ENCODE data around the gene GCFC2.

DNA sequence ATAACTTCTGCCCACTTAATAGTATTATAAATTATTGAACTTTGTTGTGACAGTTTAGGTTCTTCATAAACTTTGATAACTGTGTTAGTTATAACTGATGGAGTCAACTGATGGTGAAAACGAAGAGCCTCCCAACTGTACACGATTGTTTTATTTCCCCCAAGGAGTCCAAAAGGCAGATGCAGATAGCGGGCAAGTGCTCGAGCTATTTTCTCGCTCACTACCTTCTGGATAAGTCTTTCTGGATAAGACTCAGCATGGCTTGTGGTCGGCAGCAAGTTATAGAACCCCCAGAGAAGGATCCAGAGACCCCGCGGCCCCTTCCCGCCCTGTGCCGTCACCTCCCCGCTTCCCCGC, 517 bp downstream of the GCFC2 start:
- TF ChIP-seq, protein P1, sequence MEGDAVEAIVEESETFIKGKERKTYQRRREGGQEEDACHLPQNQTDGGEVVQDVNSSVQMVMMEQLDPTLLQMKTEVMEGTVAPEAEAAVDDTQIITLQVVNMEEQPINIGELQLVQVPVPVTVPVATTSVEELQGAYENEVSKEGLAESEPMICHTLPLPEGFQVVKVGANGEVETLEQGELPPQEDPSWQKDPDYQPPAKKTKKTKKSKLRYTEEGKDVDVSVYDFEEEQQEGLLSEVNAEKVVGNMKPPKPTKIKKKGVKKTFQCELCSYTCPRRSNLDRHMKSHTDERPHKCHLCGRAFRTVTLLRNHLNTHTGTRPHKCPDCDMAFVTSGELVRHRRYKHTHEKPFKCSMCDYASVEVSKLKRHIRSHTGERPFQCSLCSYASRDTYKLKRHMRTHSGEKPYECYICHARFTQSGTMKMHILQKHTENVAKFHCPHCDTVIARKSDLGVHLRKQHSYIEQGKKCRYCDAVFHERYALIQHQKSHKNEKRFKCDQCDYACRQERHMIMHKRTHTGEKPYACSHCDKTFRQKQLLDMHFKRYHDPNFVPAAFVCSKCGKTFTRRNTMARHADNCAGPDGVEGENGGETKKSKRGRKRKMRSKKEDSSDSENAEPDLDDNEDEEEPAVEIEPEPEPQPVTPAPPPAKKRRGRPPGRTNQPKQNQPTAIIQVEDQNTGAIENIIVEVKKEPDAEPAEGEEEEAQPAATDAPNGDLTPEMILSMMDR (IDR thresholded peaks at IDR 0.05): no peak
- TF ChIP-seq POLR2A (IDR thresholded peaks at IDR 0.05): no peak

Data from uterus (tissue), 2 donors.